GM18951 (cell line): ENCODE results near the gene ZMIZ1.

Source experiments
- POLR2A ChIP-seq: IDR thresholded peaks from 4 replicates; pipeline ENCODE4 v1.6.1; 2011; ENCODE audit warnings: mild to moderate bottlenecking; ENCODE audit not compliant: insufficient read length, insufficient read depth; ENCODE audit errors: extremely low read depth
- in situ Hi-C: fragments of 300-500 bp; cut with MboI; formaldehyde crosslinking; loops from one replicate; pipeline ENCODE4 v1.12.0; 2022; ENCODE audit warnings: low sequenced_read_pairs, mixed read lengths, inconsistent platforms; ENCODE audit not compliant: unreplicated experiment

The ZMIZ1 gene

DNA sequence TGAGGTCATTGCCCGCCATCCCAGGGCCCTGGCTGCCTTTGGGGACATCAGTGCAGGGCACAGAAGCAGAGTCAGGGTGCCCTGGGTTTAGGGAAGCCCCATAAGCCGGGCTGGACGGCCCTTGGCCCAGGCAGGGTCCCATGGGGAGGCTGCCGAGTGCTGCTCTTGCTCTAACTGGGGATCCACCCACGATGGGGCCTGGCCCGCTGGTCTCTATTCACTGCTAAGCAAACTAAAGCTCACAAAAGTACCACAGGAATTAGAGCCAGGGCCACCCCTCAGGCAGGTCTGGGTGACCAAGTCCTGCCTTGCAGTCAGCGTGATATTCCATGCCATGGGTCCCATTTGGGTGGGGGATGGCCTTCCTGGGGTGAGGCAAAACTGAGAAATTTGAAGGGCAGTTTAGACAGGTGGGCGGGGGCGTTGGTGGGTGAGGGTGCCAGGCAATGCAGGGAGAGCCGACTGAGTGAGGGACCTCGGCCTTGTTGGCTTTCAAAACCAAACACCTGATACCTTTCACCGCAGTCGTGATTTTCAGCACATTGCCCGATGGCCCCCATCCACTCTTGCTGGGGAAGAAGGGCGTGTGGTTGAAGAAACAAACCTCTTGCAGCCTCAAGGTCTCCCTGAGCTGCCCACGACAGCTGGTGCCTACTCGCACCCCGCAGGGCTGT, 185.7 kb downstream of the ZMIZ1 start:
- TF ChIP-seq POLR2A, result no peak
- in situ Hi-C loops, result no loop called here

DNA sequence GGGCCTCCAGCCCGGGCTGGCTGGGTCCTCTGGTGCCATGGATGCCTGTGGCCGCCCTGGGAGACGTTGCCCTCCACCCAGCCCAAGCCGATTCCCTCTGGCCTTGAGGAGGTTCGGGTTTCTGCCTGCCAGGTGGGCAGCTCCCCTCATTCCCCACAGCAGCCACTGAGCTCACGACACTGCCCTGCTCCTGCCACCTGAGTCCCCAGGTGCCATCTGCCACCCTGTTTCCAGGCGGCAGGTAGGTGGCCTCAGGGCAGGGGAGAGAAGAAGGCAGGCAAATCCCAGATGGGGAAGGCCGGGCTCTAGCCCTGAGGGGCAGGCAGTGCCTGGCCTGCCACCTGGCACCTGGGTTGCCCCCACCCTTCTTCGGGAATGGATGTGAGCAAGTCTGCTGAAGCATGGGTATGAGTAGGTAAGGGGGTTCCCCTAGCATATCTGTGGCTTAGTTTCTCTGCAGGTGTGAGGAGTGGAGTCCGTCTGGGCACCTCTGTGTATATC, 186.3 kb downstream of the ZMIZ1 start:
- in situ Hi-C loops, result no loop called here
- no peak for TF ChIP-seq POLR2A

DNA sequence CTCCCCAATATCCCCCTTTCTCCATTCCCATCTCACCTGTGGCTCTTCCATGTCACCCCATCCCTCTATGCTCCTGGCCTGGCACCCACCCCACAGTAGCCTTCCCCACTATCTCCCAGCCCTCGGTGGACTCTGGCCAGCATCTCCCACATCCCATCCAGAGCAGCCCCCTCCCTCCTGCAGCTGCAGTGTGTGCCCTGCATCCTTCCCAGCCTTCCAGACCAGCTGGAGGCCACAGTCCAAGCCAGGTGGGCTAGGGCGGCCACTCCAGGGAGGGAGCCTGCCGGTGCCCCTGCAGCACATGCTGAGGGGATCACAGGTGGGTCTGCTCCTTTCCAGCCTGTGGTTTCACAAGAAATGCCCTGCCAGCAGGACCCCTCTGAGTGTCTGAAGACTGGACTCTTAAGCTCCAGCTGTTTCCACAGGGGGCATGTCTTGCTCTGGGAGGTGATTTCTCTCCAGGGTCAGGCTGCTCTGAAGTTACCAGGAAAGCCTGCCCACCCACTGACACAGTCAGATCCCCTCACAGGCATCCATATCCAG, 187.6 kb downstream of the ZMIZ1 start:
- in situ Hi-C loops, result no loop called here
- no peak for TF ChIP-seq POLR2A

DNA sequence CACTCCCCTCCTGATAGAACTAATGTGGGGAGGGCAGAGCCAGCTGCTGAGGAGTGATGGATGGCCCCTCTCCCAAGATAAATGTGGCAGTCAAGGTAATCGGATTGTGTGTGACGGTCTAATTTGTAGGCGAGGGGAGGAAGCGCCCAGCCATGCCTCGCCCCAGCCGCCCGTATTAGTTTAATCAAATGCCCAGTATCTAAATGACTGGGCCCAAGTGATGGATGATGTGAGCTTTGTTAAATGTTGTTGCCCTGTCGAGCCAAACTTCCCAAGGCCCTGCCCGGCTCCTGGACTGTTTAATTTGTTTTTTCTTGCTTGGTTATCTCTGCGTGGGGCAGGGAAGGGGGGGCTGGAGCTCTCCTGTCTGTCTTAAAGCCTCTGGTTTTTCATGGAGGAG, 190.1 kb downstream of the ZMIZ1 start:
- in situ Hi-C loops, result no loop called here

DNA sequence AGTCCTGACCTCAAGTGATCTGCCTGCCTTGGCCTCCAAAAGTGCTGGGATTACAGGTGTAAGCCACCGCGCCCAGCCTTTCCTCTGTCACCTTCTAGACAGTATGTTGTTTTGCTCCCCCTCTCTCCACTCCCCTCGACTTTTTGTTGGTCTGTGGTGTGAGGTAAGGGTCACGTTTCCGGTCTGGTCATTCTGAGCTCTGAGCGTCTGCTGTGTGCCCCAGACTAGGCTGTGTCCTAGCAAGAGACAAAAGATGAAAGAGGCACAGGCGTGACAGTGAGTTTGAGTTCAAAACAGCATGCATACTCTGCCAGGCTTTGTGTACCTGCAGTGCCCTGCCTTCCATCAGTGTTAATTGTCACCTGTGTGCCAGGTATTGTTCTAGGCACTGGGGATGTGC, 191.1 kb downstream of the ZMIZ1 start:
- no peak for TF ChIP-seq POLR2A
- in situ Hi-C loops, result no loop called here

More for the DNA sequence above, 190.1 kb downstream of the ZMIZ1 start:
- TF ChIP-seq POLR2A, result no peak

DNA sequence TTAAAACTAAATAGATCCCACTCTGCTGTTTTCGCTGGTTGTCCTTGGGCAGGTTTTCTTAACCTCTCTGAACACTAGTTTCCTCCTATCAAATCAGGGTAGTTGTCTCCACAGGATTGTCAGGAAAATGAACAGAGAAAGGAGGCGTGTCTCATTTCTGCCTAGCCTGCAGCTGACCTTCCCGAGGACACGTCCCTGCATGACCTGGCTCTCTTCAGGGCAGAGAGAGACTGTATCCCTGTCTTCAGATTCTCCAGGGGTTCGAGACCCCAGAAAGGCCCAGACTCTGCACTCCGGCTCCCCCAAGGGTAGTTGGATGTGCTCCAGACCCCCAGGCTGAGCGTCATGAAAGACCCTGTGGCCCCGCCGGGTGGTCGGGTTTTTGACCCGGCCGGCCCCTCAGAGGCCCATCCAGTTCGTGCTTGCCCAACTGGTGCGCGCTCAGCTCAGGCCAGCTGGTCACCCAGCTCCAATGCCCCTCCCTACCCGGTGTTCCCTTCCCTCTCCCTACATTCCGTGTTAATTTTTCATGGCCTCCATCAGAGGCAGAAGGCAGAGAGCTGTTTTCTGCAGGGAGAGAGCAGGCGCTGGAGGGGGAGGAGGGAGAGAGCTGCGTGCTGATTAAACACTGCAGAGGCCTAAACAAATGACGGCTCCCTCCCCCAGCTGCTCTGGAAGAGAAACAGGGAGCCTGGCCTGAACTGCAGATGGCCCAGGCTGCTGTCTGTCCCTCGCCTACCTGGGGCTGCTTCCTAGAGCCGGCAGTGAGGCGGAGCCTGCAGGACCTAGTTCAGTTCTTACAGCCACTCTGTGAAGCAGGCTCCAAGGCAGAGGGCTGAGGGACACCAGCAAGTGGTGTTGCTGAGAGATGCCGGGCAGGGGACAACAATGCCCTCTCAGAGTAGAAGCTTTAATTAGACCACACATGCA, 192.3 kb downstream of the ZMIZ1 start:
- in situ Hi-C loops, result no loop called here
- TF ChIP-seq POLR2A, result no peak

DNA sequence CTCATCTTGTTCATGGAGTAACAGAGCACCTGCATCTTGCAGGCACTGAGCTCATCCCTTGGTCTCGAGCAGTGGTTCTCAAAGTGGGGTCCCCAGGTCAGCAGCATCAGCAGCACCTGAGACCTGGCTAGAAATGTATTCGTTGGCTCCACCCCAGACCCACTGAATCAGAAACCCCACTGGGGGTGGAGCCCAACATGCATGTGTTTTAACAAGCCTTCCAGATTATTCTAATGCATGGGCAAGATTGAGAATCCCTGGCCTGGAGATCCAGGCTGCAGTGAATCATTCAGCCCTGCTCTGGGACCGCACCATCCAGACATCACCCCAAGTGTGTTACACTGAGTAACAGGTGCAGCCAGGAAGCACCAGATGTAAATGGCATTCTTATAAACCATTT, 193.4 kb downstream of the ZMIZ1 start:
- TF ChIP-seq POLR2A, result no peak
- in situ Hi-C loops, result no loop called here

DNA sequence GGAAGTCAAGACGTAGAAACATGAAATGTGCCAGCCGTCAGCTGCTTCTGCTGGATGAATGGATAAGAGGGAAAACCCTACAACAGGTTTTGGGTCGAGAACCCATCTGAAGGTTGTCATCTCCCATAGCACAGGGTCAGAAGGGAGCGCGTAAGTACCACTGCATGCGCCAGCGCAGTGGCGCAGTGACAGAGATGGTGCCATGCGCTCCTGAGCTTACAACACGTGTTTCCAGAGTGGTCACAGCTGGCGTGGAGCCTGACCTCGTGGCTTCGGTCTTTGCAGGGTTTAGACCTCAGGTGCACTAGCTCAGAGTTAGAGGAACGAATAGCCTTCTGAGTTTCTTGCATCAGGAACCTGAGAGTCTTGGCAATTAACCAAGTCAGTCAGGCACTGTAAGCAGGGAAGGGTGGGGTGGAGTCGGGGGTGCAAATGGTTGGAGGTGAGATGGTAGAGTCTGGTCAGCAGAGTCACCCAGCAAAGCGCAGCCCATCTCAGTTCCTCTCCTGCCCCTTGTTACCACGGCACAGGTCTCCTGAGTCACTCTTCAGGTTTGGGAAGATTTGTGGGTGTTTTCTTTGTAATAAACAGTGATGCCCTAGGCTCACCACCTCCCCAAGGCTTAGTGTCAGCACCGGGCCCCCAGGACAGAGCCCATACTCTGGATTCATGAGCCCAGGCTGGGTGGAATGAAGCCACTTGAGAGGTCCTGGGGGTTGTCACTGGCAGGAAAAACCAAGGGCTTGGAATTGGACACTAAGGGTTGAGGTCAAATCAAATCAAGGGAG, 194.4 kb downstream of the ZMIZ1 start:
- no peak for TF ChIP-seq POLR2A
- in situ Hi-C loops, result no loop called here

DNA sequence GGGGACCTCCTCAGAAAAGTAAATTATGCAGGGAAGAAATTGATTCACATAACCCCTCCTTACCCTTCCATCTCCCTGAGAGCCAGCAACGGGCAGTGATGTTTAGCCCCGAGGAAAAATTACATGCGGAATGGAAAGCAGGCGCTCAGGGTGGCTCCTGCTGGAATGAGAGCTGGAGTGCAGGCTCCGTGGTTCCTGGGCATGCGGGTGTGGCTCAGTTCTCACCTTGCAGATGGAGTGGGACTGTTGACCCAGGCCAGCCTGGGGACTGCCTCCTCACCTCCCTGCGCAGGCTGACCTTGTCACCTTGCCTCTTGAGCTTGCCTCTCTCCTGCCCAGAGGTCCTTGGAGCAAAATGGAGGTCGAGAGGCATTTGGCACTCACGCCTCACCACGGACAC, 195.2 kb downstream of the ZMIZ1 start:
- in situ Hi-C loops, result no loop called here
- no peak for TF ChIP-seq POLR2A

DNA sequence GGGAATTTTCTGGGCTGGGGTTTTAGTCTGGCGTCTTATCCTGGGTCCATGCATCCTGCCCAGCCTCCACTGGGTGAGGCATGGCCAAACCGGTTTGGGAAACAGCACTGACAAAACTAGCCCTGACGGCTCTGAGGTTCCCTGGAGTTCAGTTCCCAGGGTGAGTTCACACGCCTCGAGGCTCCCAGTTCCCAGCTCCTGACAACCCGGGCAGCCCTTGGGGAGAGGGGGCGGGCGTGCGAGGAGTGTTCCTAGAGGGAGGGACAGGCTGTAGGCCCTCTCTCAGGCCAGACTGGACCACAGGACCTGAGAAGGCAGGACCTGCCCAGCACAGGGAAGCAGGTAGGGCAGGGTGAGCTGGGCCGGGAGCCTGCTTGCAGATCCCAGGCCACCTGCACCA, 196.2 kb downstream of the ZMIZ1 start:
- in situ Hi-C loops, result no loop called here
- TF ChIP-seq POLR2A, result no peak

DNA sequence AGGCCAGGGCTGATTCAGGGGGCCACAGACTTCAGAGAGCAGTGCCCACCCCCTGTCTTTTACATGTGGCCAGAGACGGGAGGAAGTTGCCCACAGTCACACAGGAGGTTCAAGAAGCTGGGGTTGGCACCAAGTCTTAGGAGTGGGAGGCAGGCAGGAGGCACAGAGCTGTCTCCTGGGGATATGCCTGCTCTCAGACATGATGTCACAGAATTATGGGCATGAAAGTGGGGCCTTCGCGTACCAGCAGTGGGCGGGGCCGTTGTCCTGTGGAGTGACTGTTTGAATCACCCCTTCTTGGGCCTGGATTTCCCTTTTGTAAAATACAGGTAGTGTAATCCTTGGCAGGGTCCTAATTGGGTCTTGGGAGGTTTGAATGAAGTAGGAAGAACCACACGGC, 197.3 kb downstream of the ZMIZ1 start:
- TF ChIP-seq POLR2A, result no peak
- in situ Hi-C loops, result no loop called here

DNA sequence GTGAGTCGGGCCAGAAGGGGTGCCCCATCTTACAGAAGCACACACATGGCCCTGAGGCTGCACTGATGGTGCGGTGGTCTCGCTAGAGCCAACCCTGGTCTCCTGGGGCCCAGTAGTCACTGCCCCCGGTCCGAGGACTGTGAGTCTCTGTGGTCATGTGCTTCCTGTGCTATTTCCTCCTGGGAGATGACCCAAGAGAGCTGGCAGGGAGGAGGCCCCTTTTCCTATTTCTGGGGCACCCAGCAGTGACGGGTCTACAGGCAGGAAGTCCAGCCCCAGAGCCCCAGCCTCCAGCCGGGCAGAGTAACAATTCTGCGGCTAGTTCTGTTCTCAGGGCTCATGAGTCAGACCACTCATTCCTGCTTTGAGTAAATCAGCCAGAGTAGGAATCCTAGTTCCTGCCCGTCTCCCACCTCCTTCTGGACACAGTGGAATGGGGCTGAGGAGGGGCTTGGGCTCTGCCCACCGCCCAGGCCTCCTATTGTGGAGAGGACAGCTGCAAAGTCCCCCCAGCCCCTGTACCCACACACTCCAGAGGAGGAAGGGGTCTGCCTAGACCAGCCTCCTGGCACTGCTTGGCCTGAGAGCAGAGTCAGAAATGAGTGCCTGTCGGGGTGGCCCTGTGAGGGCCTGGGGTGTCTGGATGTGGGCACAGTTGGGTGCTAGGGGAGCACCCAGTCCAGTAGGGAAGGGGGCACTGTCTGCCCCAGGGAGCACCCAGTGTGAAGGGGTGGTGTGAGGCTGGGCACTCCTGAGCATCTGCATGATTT, 198.0 kb downstream of the ZMIZ1 start:
- in situ Hi-C loops, result no loop called here
- TF ChIP-seq POLR2A, result peak; percentile 23
